GM12864 (cell line): ENCODE results near the gene NUP214.
"Not testable (repeated sequence)": the region's sequence is repeated elsewhere in the genome, so short reads cannot be mapped to it uniquely, and the experiment has no call there.

ENCODE experiments used
- DNase-seq: peaks from one replicate; pipeline ENCODE4 v3.0.0-alpha.2; 2011; ENCODE audit warnings: low read depth
- H3K4me3 ChIP-seq: 2 replicates; pipeline ENCODE4 v1.5.1; 2011; ENCODE audit warnings: mild to moderate bottlenecking, low read depth, low read length, control low read depth
- TF ChIP-seq, protein P1 (sequence below): IDR thresholded peaks from 2 replicates; pipeline ENCODE4 v1.5.1; 2011; ENCODE audit warnings: low read depth, mild to moderate bottlenecking, moderate library complexity, low read length, control low read depth, inconsistent platforms; ENCODE audit errors: missing control alignments

NUP214 gene

DNA sequence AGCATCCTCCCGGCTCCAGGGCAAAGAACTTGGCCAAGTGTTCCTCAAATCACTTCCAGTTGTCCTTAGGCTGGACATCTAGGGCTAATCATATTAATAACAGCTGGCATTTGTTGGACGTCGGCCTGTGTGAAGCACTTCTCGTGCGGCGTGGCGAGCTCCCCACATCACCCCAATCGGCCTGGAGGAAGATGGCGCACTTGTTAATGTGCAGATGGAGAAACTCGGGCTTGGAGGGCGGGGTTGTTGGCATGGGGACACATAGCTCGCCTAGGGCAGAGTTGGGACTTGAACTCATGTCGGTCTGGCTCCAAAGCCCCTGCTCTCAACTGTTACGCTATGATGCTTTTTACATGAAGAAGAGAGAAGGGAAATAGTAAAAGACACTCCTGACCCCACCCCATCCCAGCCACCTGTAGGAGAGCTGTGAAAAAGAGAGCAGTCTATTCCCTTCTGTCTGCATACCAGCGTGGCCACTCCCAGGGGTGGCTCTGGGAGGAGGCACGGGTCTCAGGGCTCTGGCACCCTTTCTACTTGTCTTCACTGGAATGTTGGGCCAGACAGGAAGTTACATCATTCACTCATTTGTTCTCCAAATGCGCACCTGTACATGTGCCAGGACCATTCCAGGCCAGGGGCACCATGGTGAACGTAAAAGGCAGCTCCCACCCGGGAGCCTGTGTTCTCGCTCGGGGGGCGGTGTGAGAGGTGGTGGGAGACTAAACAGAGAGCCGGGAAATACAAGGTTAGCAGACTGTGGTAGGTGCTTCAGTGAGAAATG is 12.8 kb upstream of the NUP214 start:
- H3K4me3 ChIP-seq = no peak overlapping the region
- TF ChIP-seq, protein P1, sequence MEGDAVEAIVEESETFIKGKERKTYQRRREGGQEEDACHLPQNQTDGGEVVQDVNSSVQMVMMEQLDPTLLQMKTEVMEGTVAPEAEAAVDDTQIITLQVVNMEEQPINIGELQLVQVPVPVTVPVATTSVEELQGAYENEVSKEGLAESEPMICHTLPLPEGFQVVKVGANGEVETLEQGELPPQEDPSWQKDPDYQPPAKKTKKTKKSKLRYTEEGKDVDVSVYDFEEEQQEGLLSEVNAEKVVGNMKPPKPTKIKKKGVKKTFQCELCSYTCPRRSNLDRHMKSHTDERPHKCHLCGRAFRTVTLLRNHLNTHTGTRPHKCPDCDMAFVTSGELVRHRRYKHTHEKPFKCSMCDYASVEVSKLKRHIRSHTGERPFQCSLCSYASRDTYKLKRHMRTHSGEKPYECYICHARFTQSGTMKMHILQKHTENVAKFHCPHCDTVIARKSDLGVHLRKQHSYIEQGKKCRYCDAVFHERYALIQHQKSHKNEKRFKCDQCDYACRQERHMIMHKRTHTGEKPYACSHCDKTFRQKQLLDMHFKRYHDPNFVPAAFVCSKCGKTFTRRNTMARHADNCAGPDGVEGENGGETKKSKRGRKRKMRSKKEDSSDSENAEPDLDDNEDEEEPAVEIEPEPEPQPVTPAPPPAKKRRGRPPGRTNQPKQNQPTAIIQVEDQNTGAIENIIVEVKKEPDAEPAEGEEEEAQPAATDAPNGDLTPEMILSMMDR = no peak
- no peak for DNase-seq

DNA sequence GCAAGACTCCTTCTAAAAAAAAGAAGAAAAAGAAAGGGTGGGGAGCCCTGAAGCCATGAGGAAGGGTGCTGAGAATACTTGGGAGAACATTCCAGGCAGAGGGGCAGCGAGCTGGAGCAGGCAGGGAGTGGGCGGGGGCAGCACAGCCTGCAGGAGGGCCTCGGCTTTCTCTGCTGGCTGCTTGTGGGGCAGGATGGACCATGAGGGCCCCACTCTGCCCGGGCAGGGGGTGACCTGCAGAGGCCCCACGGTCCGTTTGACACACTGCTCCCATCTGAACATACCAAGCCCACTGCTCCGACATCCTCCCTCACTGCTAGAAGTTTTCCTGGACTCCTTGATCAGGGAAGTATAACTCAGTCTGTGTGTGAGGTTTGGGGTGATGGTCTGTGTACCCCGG is 11.7 kb upstream of the NUP214 start:
- TF ChIP-seq, protein P1 = no peak
- H3K4me3 ChIP-seq = no peak overlapping the region
- DNase-seq = no peak

GRCh38 chr9:131114084-131114535 is 11.3 kb upstream of the NUP214 start:
- H3K4me3 ChIP-seq = no peak overlapping the region
- no peak for DNase-seq
- TF ChIP-seq, protein P1 = no peak

DNA sequence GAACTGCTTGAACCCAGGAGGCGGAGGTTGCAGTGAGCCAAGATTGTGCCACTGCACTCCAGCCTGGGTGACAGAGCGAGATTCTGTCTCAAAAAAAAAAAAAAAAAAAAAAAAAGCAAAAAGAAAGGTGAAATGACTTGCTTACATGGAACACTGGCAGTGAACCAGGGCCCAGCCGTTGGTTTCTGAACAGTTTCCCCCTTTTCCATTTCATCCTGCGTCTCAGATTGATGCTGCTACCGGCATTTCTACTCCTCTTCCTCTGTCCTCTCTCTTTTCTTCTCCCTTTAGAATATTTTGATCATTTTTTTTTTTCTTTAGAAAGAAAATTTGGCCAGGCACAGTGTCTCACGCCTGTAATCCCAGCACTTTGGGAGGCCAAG is 10.0 kb upstream of the NUP214 start:
- not testable (repeated sequence) for DNase-seq, H3K4me3 ChIP-seq

DNA sequence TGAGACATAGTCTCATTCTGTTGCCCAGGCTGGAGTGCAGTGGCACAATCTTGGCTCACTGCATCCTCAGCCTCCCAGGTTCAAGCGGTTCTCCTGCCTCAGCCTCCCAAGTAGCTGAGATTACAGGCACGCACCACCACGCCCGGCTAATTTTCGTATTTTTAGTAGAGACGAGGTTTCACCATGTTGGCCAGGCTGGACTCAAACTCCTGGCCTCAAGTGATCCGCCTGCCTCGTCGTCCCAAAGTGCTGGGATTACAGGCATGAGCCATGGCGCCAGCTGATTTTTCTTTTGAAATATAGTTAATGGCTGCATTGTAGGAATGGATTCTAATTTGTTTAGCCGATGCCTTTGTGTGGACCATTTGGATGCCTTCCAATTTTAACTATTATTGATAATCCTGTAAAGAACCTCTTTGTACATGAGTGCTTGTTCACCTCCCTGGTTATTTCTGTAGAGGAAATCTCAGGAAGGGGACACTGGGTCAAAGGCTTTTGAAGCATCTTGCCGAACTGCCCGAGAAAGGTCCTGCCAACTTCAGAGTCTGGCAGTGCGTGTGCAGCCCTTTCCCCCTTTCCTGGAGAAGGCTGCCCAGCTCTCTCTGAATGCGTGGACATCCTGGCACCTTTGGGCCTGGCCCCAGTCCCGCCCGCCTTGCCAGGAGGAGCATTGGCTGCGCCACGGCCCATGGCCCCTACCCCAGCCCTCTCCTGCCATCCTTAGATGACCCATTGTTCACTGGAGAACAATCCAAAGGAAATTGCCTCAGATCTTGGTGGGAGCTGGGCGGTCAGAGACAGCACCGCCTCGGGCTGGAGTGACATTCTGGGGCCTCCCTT is 8.9 kb upstream of the NUP214 start:
- no peak overlapping the region for H3K4me3 ChIP-seq
- no peak for DNase-seq
- TF ChIP-seq, protein P1 = no peak

GRCh38 chr9:131117121-131117761 is 8.1 kb upstream of the NUP214 start:
- no peak for DNase-seq
- H3K4me3 ChIP-seq = no peak overlapping the region
- TF ChIP-seq, protein P1 = no peak

- TF ChIP-seq, protein P1 = no peak
- H3K4me3 ChIP-seq = no peak overlapping the region
- no peak for DNase-seq
Measured at GRCh38 chr9:131117762-131118145, 7.6 kb upstream of the NUP214 start.
